NCI-H1436 treated with DMSO at 0.1 percent for 48 hours (cell line): ENCODE measurements around the gene ANKRD11.
A peak's percentile ranks its signal among the peaks of the same experiment; 100 is the strongest.
"Not testable (repeated sequence)": the region's sequence is repeated elsewhere in the genome, so short reads cannot be mapped to it uniquely, and the experiment has no call there.

Source experiments
- DNase-seq: peaks from one replicate; lab custom pipeline; 2025; lab: John Stamatoyannopoulos, UW

ANKRD11 gene

GRCh38 chr16:89328412-89329400 is 161.7 kb downstream of the ANKRD11 start:
- not testable (repeated sequence) for DNase-seq

- no peak for DNase-seq
These were observed 163.6 kb downstream of the ANKRD11 start for GRCh38 chr16:89326721-89327120.

GRCh38 chr16:89325861-89326471 is 164.4 kb downstream of the ANKRD11 start:
- DNase-seq: no peak

DNA sequence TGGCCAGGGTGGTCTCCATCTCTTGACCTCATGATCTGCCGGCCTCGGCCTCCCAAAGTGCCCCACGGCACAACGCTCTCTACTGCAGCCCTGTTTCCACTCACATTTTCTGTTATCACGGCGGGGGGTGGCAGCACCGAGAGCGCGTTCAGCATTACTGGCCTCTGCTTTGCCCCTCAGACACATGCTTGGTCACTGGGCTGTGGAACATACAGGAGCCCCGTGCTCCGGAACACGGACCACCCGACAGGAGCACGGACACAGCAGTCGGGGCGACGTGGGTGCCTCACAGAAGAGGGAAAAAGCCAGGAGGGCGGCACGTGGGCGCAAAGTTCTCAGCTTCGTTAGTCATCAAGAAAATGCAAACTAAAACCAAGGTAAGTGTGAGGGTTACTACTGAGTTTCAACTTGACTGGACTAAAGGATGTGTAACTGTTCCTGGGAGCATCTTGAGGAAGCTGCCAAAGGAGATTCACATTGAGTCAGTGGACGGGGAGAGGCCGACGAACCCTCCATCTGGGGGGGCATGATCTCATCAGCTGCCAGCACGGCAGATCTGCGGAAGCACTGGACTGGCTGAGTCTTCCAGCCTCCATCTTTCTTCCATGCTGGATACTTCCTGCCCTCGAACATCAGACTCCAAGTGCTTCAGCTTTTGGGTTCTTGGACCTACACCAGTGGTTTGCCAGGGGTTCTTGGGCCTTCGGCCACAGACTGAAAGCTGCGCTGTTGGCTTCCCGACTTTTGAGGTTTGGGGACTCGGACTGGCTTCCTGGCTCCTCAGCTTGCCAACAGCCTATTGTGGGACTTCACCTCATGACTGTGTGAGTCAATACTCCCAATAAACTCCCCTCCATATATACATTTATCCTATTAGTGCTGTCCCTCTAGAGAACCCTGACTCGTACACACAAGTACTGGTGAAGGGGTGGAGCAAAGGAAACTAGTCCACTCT is 166.0 kb downstream of the ANKRD11 start:
- no peak for DNase-seq

DNA sequence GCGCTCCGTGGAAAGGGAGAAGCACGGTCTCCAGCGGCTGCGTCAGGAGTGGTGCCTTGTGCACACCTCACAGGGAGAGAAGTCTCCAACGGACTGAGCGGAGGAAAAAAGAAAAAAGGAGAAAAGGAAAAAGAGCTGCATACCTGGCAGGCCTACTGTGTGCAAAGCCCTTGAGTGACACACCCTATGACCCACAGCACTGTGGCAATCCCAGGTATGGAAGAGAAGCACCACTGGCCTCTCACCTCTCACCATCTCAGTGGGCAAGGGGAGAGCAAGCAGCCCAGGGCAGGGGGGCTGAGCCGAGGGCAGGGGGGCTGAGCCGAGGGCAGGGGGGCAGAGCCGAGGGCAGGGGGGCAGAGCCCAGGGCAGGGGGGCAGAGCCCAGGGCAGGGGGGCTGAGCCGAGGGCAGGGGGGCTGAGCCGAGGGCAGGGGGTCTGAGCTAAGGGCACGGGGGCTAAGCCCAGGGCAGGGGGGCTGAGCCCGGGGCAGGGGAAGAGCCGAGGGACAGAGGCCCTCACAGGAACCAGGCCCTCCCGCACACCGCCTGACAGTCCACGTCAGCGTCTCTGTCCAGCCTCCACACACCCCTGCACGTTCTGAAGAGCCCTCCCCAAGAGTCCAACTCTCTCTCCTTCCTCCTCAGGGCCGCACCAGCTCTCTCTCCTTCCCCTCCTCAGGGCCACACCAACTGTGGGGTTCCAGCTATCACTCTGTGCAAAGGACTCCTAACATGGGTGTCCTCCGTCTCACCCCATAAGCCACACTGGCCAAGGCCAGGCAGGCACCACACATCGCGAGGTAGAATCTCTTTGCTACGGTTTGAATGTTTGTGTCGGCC is 167.0 kb downstream of the ANKRD11 start:
- DNase-seq: no peak

GRCh38 chr16:89322321-89323119 is 167.8 kb downstream of the ANKRD11 start:
- DNase-seq: peak; percentile 14

DNA sequence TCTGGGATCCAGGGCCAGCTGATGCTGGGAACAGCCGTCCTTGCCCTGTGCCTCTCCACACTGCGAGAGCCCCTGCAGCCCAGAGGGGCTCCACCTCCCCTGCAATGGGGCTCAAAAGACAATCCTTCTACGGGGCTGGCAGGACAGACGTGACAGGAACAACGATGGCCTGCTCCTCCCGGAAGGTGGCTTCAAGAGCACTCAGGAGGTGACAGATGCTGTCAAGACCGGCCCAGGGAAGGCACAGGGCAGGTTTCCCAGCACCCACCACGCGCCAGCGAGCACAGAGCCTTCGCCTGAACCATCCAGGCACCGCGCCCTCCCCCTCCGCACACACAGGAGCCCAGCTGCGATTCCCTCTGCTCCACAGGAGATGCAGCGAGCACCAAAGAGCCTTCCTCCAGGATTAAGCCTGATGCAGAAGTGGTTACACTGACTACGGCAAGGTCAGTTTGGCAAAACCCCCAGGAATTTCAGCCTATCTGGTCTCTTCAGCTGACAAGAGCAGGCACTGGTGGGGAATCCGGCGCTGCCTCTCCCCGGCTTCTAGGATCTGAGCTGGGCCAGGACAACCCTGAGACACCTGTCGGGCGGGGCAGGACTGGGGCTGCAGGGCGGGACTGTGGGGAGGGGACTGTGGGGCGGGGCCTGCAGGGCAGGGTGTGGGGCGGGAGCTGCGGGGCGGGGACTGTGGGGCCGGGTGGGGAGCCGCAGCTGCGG is 169.4 kb downstream of the ANKRD11 start:
- DNase-seq: no peak

GRCh38 chr16:89319886-89320781 is 170.2 kb downstream of the ANKRD11 start:
- DNase-seq: no peak

DNA sequence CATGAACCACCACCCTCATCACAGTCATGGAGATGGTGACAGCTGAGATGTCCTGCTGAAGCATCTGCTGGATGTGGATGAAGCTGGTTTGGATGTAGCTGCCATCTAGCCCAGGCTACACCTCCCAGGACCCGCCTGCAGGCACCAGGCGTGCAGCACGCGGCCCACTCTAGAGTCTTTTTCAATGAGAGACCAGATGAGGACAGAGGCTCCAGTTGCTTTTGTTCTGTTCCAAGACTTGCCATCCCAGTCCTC is 170.8 kb downstream of the ANKRD11 start:
- no peak for DNase-seq

DNA sequence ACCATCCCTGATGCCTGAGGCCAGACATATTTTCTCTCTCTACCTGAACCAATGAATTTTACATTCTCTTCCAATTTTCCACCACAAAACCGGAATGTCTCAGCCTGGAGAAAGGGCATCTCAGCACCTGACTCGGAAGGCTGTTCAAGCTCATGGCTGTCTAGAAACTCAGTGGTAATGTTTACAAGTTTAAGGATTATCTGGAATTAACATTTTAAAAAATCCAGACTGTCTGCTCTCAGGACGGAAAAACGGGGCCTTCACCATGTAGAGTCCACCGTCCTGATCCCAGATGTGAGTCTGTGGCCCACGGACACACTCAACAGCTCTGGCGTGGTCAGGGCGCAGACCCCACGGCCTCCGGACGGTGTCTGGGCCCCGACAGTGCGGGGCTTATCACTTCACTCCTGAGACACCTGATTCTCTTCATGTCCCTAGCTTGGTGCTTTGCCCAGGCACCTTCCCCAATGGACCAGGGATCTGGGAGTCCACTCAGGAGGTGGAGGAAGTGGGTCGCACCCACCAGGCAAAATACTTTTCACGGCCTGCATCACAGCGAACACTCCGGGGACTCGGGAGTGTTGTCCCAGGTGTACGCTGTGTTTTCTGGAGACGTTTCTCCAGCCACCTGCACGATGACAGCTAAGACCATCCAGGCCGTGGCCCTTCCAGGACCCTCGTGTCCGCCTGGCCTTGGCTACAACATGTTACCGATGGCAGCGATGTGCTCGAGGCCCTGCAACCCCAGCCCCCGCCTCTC is 171.3 kb downstream of the ANKRD11 start:
- DNase-seq: no peak

- DNase-seq: no peak
These were observed 172.0 kb downstream of the ANKRD11 start for GRCh38 chr16:89318430-89318758.

DNA sequence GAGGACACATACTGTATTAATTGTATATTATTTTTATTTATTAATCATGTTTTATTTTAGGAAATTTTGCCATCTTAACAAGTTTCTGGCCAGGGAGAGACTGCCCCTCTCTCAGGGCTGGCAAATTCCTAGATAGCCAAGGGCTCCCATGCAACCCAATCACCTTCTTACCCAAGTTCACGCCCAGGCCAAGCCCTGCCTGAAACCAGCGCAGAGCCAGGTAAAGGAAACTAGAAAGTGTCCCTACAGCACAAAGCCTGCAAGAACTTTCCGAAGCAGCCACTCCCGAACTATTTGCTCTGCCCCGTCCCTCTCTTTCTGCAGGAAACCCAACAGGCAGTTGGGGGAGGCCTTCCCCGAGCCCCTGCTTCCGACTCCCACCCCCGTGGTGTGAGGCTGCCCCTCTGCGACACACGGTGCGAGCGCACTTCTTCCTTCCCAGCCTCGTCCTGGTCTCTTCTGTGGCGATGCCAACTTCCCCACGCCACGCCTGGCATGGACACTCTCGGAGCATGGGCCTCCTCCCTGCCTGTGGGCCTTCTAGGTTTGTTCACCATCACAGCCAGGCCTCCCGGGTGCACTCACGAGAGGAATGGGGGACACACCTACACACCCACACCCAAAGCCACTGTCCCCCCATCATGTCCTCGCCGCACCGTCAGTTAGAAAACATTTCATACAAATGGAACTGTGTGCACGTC is 172.5 kb downstream of the ANKRD11 start:
- no peak for DNase-seq

- DNase-seq: no peak
These were observed 173.2 kb downstream of the ANKRD11 start for GRCh38 chr16:89317101-89317671.

DNA sequence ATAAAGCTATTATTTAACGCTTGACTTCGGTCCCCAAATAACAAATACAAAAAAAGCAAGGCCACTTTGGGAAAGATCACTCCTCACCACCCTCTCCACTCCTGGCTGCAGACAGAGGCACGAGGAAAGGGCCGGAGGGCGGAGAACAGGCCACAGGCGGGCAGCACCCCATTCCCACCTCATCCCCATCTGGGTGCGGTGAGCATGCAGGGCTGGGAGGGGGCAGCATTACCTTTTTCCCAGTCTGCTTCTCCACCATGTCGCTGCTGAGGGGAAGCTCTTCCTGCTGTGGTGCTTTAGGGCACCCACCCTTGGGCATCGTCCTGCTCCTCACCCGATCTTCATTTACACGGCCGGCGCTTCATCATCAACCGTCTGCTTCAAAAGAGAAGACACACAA is 173.7 kb downstream of the ANKRD11 start:
- no peak for DNase-seq

GRCh38 chr16:89315791-89316581 is 174.4 kb downstream of the ANKRD11 start:
- no peak for DNase-seq

DNA sequence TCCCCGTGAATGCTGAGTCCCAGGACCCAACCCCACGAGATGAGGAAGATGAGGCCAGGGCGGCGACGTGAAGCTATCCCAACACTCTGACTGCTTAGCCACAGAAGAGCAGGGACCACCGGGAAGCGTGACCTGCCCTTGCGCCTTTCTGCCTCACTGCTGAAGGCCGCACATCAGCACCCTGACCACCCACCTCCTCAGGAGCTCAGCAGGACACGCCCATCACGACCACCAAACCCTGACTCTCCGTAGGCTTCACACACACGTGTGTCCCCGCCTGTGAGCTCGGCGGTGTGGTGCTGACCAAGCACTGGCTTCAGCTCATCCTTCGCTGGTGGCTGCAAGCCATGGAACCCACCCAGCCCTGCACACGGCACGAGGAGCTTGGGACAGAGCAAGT is 175.1 kb downstream of the ANKRD11 start:
- no peak for DNase-seq

DNA sequence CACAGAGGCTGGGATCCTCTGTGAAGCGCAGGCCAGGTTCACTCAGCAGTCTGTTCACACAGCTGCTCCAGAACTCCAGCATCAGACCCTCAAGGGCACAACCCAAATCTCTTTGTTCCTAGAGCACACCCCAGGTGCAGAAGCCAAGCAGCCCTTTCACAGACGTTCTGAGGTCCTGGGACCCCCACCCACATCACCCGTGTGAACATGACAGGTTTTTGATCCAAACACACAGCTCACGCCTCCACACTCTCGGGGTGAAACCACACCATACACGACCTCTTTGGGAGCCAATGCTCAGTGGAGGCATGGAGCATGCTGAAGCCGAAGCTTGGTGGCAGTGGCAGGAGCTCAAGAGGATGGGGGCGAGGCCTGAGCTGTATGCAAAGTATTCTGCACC is 175.5 kb downstream of the ANKRD11 start:
- DNase-seq: no peak
